Measurements from ENCODE around the gene RICTOR.
A peak's percentile ranks its signal among the peaks of the same experiment; 100 is the strongest.

The RICTOR gene

DNA sequence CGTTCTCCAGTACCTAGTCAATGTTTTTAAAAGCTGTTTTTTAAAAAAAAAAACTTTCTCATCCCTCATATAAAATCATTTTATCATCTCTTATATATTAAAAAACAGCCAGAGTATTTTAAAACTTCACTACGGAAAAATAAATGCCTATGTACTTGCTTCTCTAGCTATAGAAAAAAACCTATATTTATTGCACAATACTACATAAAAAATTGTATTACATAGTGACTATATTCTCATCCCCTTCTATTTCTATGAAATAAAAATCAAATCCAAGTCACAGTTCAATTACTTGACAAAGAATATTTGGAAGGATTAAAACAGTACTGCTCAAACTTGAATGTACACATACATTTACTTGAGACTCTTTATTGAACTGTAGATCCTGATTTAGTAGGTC lies 56.7 kb downstream of the RICTOR start:
- no peaks in the 10 kb centered on the region for H3K9me3 ChIP-seq (ENCODE audit: control insufficient read depth, insufficient read depth, low read depth, low read length)
- POLR2A ChIA-PET = no interaction called here
- CTCF ChIA-PET = interaction anchor here (0.6 kb wide), 1 partner anchor 50 kb away, joined by 3 read pairs; no protein-coding TSS in a partner anchor
- H3K4me1 ChIP-seq (ENCODE audit: control insufficient read depth, insufficient read depth, low read length) = no peaks in the 10 kb centered on the region
- TF ChIP-seq AEBP2 (tag by site-specific recombination; IDR thresholded peaks at IDR 0.05; ENCODE audit: borderline replicate concordance) (no peak), YY2 (tag by site-specific recombination; IDR thresholded peaks at IDR 0.05) (no peak), ZNF169 (tag by site-specific recombination; IDR thresholded peaks at IDR 0.05) (no peak), ZNF48 (tag by site-specific recombination; IDR thresholded peaks at IDR 0.05) (no peak), ZNF138 (tag by site-specific recombination; IDR thresholded peaks at IDR 0.05; ENCODE audit: borderline replicate concordance) (no peak)
- TF ChIP-seq, protein P1, sequence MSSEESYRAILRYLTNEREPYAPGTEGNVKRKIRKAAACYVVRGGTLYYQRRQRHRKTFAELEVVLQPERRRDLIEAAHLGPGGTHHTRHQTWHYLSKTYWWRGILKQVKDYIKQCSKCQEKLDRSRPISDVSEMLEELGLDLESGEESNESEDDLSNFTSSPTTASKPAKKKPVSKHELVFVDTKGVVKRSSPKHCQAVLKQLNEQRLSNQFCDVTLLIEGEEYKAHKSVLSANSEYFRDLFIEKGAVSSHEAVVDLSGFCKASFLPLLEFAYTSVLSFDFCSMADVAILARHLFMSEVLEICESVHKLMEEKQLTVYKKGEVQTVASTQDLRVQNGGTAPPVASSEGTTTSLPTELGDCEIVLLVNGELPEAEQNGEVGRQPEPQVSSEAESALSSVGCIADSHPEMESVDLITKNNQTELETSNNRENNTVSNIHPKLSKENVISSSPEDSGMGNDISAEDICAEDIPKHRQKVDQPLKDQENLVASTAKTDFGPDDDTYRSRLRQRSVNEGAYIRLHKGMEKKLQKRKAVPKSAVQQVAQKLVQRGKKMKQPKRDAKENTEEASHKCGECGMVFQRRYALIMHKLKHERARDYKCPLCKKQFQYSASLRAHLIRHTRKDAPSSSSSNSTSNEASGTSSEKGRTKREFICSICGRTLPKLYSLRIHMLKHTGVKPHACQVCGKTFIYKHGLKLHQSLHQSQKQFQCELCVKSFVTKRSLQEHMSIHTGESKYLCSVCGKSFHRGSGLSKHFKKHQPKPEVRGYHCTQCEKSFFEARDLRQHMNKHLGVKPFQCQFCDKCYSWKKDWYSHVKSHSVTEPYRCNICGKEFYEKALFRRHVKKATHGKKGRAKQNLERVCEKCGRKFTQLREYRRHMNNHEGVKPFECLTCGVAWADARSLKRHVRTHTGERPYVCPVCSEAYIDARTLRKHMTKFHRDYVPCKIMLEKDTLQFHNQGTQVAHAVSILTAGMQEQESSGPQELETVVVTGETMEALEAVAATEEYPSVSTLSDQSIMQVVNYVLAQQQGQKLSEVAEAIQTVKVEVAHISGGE (tag by site-specific recombination; conservative IDR thresholded peaks at IDR 0.05; ENCODE audit: low read depth) = no peak
- TF ChIP-seq, protein P2, sequence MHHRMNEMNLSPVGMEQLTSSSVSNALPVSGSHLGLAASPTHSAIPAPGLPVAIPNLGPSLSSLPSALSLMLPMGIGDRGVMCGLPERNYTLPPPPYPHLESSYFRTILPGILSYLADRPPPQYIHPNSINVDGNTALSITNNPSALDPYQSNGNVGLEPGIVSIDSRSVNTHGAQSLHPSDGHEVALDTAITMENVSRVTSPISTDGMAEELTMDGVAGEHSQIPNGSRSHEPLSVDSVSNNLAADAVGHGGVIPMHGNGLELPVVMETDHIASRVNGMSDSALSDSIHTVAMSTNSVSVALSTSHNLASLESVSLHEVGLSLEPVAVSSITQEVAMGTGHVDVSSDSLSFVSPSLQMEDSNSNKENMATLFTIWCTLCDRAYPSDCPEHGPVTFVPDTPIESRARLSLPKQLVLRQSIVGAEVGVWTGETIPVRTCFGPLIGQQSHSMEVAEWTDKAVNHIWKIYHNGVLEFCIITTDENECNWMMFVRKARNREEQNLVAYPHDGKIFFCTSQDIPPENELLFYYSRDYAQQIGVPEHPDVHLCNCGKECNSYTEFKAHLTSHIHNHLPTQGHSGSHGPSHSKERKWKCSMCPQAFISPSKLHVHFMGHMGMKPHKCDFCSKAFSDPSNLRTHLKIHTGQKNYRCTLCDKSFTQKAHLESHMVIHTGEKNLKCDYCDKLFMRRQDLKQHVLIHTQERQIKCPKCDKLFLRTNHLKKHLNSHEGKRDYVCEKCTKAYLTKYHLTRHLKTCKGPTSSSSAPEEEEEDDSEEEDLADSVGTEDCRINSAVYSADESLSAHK (tag by site-specific recombination; IDR thresholded peaks at IDR 0.05) = no peak
- peaks cover 4 to 15% of the 10 kb centered on the region in 2 experiments; a peak in 2 of 3 replicates for H3K36me3 ChIP-seq (ENCODE audit: control insufficient read depth in 2 of 2, insufficient read depth in 1 of 2, low read length in 2 of 2)
- H3K27ac ChIP-seq (ENCODE audit: extremely low read depth, low read depth, low read length) = no peak overlapping the region
- H3K4me3 ChIP-seq (ENCODE audit: low read depth, low read length) = no peak overlapping the region

GRCh38 chr5:39016587-39017275 lies 57.5 kb downstream of the RICTOR start:
- ChIA-PET POLR2A (no interaction called here), CTCF (no interaction called here)
- Histone ChIP-seq H3K9me3 (ENCODE audit: control insufficient read depth, insufficient read depth, low read depth, low read length) (no peaks in the 10 kb centered on the region), H3K36me3 (ENCODE audit: control insufficient read depth in 2 of 2, insufficient read depth in 1 of 2, low read length in 2 of 2) (peaks cover 4 to 22% of the 10 kb centered on the region in 2 experiments; a peak in 2 of 3 replicates), H3K4me1 (ENCODE audit: control insufficient read depth, insufficient read depth, low read length) (no peaks in the 10 kb centered on the region), H3K4me3 (ENCODE audit: low read depth, low read length) (no peak overlapping the region), H3K27ac (ENCODE audit: extremely low read depth, low read depth, low read length) (no peak overlapping the region)
- TF ChIP-seq, protein P3, sequence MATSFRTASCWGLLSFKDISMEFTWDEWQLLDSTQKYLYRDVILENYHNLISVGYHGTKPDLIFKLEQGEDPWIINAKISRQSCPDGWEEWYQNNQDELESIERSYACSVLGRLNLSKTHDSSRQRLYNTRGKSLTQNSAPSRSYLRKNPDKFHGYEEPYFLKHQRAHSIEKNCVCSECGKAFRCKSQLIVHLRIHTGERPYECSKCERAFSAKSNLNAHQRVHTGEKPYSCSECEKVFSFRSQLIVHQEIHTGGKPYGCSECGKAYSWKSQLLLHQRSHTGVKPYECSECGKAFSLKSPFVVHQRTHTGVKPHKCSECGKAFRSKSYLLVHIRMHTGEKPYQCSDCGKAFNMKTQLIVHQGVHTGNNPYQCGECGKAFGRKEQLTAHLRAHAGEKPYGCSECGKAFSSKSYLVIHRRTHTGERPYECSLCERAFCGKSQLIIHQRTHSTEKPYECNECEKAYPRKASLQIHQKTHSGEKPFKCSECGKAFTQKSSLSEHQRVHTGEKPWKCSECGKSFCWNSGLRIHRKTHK (tag by site-specific recombination; IDR thresholded peaks at IDR 0.05) = no peak
- TF ChIP-seq, protein P4, sequence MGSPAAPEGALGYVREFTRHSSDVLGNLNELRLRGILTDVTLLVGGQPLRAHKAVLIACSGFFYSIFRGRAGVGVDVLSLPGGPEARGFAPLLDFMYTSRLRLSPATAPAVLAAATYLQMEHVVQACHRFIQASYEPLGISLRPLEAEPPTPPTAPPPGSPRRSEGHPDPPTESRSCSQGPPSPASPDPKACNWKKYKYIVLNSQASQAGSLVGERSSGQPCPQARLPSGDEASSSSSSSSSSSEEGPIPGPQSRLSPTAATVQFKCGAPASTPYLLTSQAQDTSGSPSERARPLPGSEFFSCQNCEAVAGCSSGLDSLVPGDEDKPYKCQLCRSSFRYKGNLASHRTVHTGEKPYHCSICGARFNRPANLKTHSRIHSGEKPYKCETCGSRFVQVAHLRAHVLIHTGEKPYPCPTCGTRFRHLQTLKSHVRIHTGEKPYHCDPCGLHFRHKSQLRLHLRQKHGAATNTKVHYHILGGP (tag by site-specific recombination; IDR thresholded peaks at IDR 0.05) = peak; percentile 94
